ENCODE results near the gene IFT22.

The IFT22 gene

GRCh38 chr7:101277155-101277554 lies 44.5 kb downstream of the IFT22 start:
- Histone ChIP-seq H3K4me2 (ENCODE audit: low read length, poor library complexity, severe bottlenecking) (no peak overlapping the region), H3K23ac (ENCODE audit: low read length in 2 of 2) (no peak overlapping the region), H3K27me3 (ENCODE audit: control insufficient read depth in 1 of 2, insufficient read depth in 1 of 2, low read length in 2 of 2) (peaks cover 21 to 35% of the 10 kb centered on the region in 2 experiments), H3K4ac (ENCODE audit: low read depth in 1 of 2, low read length in 2 of 2) (no peak overlapping the region), H2AK5ac (ENCODE audit: low read length, severe bottlenecking) (no peak overlapping the region), H3K4me1 (ENCODE audit: control insufficient read depth, insufficient read depth, low read depth, low read length) (no peaks in the 10 kb centered on the region), H3K79me1 (replicated peaks; ENCODE audit: low read length, poor library complexity, severe bottlenecking) (no peaks in the 10 kb centered on the region), H2AFZ (ENCODE audit: low read depth, low read length) (no peak overlapping the region), H2BK120ac (ENCODE audit: low read depth, low read length) (no peak overlapping the region), H3K18ac (ENCODE audit: low read depth in 1 of 2, low read length in 2 of 2) (no peak overlapping the region), H3K9ac (ENCODE audit: low read length) (no peak overlapping the region), H2BK12ac (ENCODE audit: low read length in 2 of 2) (no peak overlapping the region), H3K14ac (ENCODE audit: low read length in 2 of 2) (no peak overlapping the region), H2BK15ac (ENCODE audit: low read depth, poor library complexity, severe bottlenecking) (no peak overlapping the region), H3K27ac (ENCODE audit: low read length, poor library complexity, severe bottlenecking) (no peak overlapping the region), H2BK5ac (ENCODE audit: low read depth, low read length, poor library complexity, severe bottlenecking) (no peak overlapping the region), H3K36me3 (ENCODE audit: control insufficient read depth in 1 of 2, insufficient read depth in 2 of 2, low read depth in 1 of 2, low read length in 2 of 2) (no peaks in the 10 kb centered on the region), H3K9me3 (ENCODE audit: control insufficient read depth, low read length) (no peaks in the 10 kb centered on the region), H3K4me3 (ENCODE audit: insufficient read depth in 1 of 2, low read depth in 1 of 2, low read length in 2 of 2) (no peak overlapping the region), H4K8ac (ENCODE audit: low read length) (no peak overlapping the region), H4K91ac (ENCODE audit: low read length) (no peak overlapping the region)
- DNase-seq, result no peak
- 81% methylated on average over 9 of the region's 9 CpGs for WGBS

DNA sequence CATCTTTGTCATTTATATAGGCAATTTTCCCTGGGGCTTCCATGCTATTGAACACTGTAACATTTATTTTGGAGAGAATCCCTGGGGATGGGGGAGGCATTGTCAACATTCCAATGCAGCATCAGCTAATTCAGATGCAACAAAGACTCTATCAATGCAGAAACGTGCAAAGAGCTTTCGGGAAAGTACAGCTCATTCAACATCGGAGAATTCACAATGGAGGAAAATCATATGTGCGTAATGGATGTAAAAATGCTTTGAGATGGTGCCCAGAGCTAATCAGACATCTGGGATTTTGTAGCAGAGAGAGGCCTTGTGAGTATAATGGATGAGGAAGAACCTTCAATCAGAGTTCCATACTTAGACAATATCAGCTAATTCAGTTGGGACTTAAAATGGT lies 48.4 kb downstream of the IFT22 start:
- Histone ChIP-seq H4K91ac (ENCODE audit: low read length) (no peak overlapping the region), H3K18ac (ENCODE audit: low read depth in 1 of 2, low read length in 2 of 2) (no peak overlapping the region), H3K36me3 (ENCODE audit: control insufficient read depth in 1 of 2, insufficient read depth in 2 of 2, low read depth in 1 of 2, low read length in 2 of 2) (no peaks in the 10 kb centered on the region), H2BK5ac (ENCODE audit: low read depth, low read length, poor library complexity, severe bottlenecking) (no peak overlapping the region), H3K27me3 (ENCODE audit: control insufficient read depth in 1 of 2, insufficient read depth in 1 of 2, low read length in 2 of 2) (peaks cover 21 to 26% of the 10 kb centered on the region in 2 experiments), H3K27ac (ENCODE audit: low read length, poor library complexity, severe bottlenecking) (no peak overlapping the region), H3K23ac (ENCODE audit: low read length in 2 of 2) (no peak overlapping the region), H3K9me3 (ENCODE audit: control insufficient read depth, low read length) (no peaks in the 10 kb centered on the region), H3K4ac (ENCODE audit: low read depth in 1 of 2, low read length in 2 of 2) (no peak overlapping the region), H3K4me1 (ENCODE audit: control insufficient read depth, insufficient read depth, low read depth, low read length) (no peaks in the 10 kb centered on the region), H2AK5ac (ENCODE audit: low read length, severe bottlenecking) (no peak overlapping the region), H3K14ac (ENCODE audit: low read length in 2 of 2) (no peak overlapping the region), H3K9ac (ENCODE audit: low read length) (no peak overlapping the region), H3K79me1 (replicated peaks; ENCODE audit: low read length, poor library complexity, severe bottlenecking) (no peaks in the 10 kb centered on the region), H2BK12ac (ENCODE audit: low read length in 2 of 2) (no peak overlapping the region), H2BK15ac (ENCODE audit: low read depth, poor library complexity, severe bottlenecking) (no peak overlapping the region), H2BK120ac (ENCODE audit: low read depth, low read length) (no peak overlapping the region), H3K4me2 (ENCODE audit: low read length, poor library complexity, severe bottlenecking) (no peak overlapping the region), H4K8ac (ENCODE audit: low read length) (no peak overlapping the region), H3K4me3 (ENCODE audit: insufficient read depth in 1 of 2, low read depth in 1 of 2, low read length in 2 of 2) (no peak overlapping the region), H2AFZ (ENCODE audit: low read depth, low read length) (no peak overlapping the region)
- 85% methylated on average over 4 of the region's 4 CpGs for WGBS
- DNase-seq, result no peak

DNA sequence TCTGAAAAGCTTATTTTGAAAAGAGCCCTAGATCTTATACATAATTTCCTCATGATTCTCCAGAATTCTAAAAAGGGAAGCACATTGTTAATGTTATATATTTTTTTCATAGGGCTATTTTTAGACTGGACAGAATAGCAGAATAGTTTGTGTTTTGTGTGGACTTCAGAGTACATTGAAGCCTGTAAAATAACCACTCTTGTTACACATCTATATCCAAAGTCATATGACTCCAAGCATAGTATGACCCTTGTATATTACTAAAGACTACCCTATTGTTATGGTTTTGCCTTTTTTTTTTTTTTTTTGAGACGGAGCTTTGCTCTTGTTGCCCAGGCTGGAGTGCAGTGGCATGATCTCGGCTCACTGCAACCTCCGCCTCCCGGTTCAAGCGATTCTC lies 50.6 kb downstream of the IFT22 start:
- Histone ChIP-seq H3K27ac (ENCODE audit: low read length, poor library complexity, severe bottlenecking) (no peak overlapping the region), H2BK12ac (ENCODE audit: low read length in 2 of 2) (no peak overlapping the region), H4K91ac (ENCODE audit: low read length) (no peak overlapping the region), H2BK120ac (ENCODE audit: low read depth, low read length) (no peak overlapping the region), H2BK5ac (ENCODE audit: low read depth, low read length, poor library complexity, severe bottlenecking) (no peak overlapping the region), H3K36me3 (ENCODE audit: control insufficient read depth in 1 of 2, insufficient read depth in 2 of 2, low read depth in 1 of 2, low read length in 2 of 2) (no peaks in the 10 kb centered on the region), H3K18ac (ENCODE audit: low read depth in 1 of 2, low read length in 2 of 2) (no peak overlapping the region), H2AK5ac (ENCODE audit: low read length, severe bottlenecking) (no peak overlapping the region), H3K4me1 (ENCODE audit: control insufficient read depth, insufficient read depth, low read depth, low read length) (no peaks in the 10 kb centered on the region), H3K4ac (ENCODE audit: low read depth in 1 of 2, low read length in 2 of 2) (no peak overlapping the region), H3K4me2 (ENCODE audit: low read length, poor library complexity, severe bottlenecking) (no peak overlapping the region), H3K9me3 (ENCODE audit: control insufficient read depth, low read length) (no peaks in the 10 kb centered on the region), H2AFZ (ENCODE audit: low read depth, low read length) (no peak overlapping the region), H4K8ac (ENCODE audit: low read length) (no peak overlapping the region), H3K27me3 (ENCODE audit: control insufficient read depth in 1 of 2, insufficient read depth in 1 of 2, low read length in 2 of 2) (peaks cover 15 to 16% of the 10 kb centered on the region in 2 experiments), H3K23ac (ENCODE audit: low read length in 2 of 2) (no peak overlapping the region), H2BK15ac (ENCODE audit: low read depth, poor library complexity, severe bottlenecking) (no peak overlapping the region), H3K4me3 (ENCODE audit: insufficient read depth in 1 of 2, low read depth in 1 of 2, low read length in 2 of 2) (no peak overlapping the region), H3K14ac (ENCODE audit: low read length in 2 of 2) (no peak overlapping the region), H3K9ac (ENCODE audit: low read length) (no peak overlapping the region), H3K79me1 (replicated peaks; ENCODE audit: low read length, poor library complexity, severe bottlenecking) (no peaks in the 10 kb centered on the region)
- no peak for DNase-seq
- WGBS, result 90% methylated on average over 5 of the region's 5 CpGs

DNA sequence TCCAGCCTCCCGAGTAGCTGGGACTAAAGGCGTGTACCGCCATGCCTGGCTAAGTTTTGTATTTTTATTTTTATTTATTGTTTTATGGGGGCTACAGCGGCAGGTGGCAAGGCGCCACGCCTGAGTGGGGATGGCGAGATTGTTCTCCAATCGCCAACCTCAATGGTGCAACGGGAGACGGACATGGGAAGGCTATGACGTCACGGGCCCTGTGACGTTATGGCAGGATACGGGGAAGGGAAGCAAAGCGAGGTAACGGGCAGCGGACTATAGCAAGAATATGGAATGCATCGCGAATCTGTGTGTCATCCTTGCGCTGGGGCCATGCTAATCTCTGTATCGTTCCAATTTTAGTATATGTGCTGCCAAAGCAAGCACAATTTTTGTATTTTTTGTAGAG lies 51.9 kb downstream of the IFT22 start:
- Histone ChIP-seq H3K36me3 (ENCODE audit: control insufficient read depth in 1 of 2, insufficient read depth in 2 of 2, low read depth in 1 of 2, low read length in 2 of 2) (no peaks in the 10 kb centered on the region), H3K79me1 (replicated peaks; ENCODE audit: low read length, poor library complexity, severe bottlenecking) (no peaks in the 10 kb centered on the region), H4K8ac (ENCODE audit: low read length) (no peak overlapping the region), H3K4ac (ENCODE audit: low read depth in 1 of 2, low read length in 2 of 2) (no peak overlapping the region), H3K9me3 (ENCODE audit: control insufficient read depth, low read length) (no peaks in the 10 kb centered on the region), H2AFZ (ENCODE audit: low read depth, low read length) (no peak overlapping the region), H3K4me3 (ENCODE audit: insufficient read depth in 1 of 2, low read depth in 1 of 2, low read length in 2 of 2) (no peak overlapping the region), H2BK15ac (ENCODE audit: low read depth, poor library complexity, severe bottlenecking) (no peak overlapping the region), H2AK5ac (ENCODE audit: low read length, severe bottlenecking) (no peak overlapping the region), H3K27ac (ENCODE audit: low read length, poor library complexity, severe bottlenecking) (no peak overlapping the region), H3K4me2 (ENCODE audit: low read length, poor library complexity, severe bottlenecking) (no peak overlapping the region), H3K4me1 (ENCODE audit: control insufficient read depth, insufficient read depth, low read depth, low read length) (no peaks in the 10 kb centered on the region), H3K27me3 (ENCODE audit: control insufficient read depth in 1 of 2, insufficient read depth in 1 of 2, low read length in 2 of 2) (peaks cover 11 to 15% of the 10 kb centered on the region in 2 experiments), H4K91ac (ENCODE audit: low read length) (no peak overlapping the region), H3K23ac (ENCODE audit: low read length in 2 of 2) (no peak overlapping the region), H3K18ac (ENCODE audit: low read depth in 1 of 2, low read length in 2 of 2) (no peak overlapping the region), H3K14ac (ENCODE audit: low read length in 2 of 2) (no peak overlapping the region), H2BK5ac (ENCODE audit: low read depth, low read length, poor library complexity, severe bottlenecking) (no peak overlapping the region), H3K9ac (ENCODE audit: low read length) (no peak overlapping the region), H2BK12ac (ENCODE audit: low read length in 2 of 2) (no peak overlapping the region), H2BK120ac (ENCODE audit: low read depth, low read length) (no peak overlapping the region)
- WGBS, result 91% methylated on average over 21 of the region's 21 CpGs
- DNase-seq, result no peak

All from mesenchymal stem cell (in vitro differentiated cells and primary cell).